DND-41 (cell line): ENCODE results near the gene UST.

Experiments
- ATAC-seq: fragments of 200-7000 bp; cut with Tn5 transposase; 3 replicates; pipeline ENCODE4 v1.9.1; 2021; ENCODE audit warnings: low read depth; ENCODE audit not compliant: insufficient read depth
- DNase-seq: peaks from one replicate; pipeline ENCODE4 v3.0.0-alpha.2; 2020
- H2AFZ ChIP-seq: 2 replicates; pipeline ENCODE4 v1.6.0; 2012; ENCODE audit warnings: low read depth, low read length
- H3K27ac ChIP-seq: 2 replicates; pipeline ENCODE4 v1.5.1; 2012; ENCODE audit warnings: low read length, inconsistent platforms
- H3K27me3 ChIP-seq: fragments of 200-600 bp; sonication (generic); 2 replicates; pipeline ENCODE4 v1.6.0; 2012; ENCODE audit warnings: low read length, mild to moderate bottlenecking, inconsistent platforms; ENCODE audit not compliant: insufficient read depth, poor library complexity
- H3K36me3 ChIP-seq: 2 replicates; pipeline ENCODE4 v1.5.1; 2012; ENCODE audit warnings: low read length, inconsistent platforms; ENCODE audit not compliant: insufficient read depth
- H3K4me1 ChIP-seq: 2 replicates; pipeline ENCODE4 v1.5.1; 2012; ENCODE audit warnings: mild to moderate bottlenecking, low read length; ENCODE audit not compliant: insufficient read depth
- H3K4me2 ChIP-seq: 2 replicates; pipeline ENCODE4 v1.6.0; 2012; ENCODE audit warnings: mild to moderate bottlenecking, moderate library complexity, low read length, inconsistent platforms; ENCODE audit not compliant: insufficient read depth
- H3K4me3 ChIP-seq, 2 experiments: fragments of 200-600 bp in 1 of 2; shearing (Covaris generic) in 1 of 2; 2 replicates each; pipeline ENCODE4 v1.5.1; 2012 to 2016; ENCODE audit warnings: inconsistent platforms in 2 of 2, low read length in 2 of 2, mild to moderate bottlenecking in 2 of 2, low read depth in 1 of 2, moderate library complexity in 1 of 2
- H3K79me2 ChIP-seq: 2 replicates; pipeline ENCODE4 v1.6.0; 2012; ENCODE audit warnings: low read length, inconsistent platforms; ENCODE audit not compliant: insufficient read depth
- H3K9ac ChIP-seq: 2 replicates; pipeline ENCODE4 v1.6.0; 2012; ENCODE audit warnings: low read depth, mild to moderate bottlenecking, inconsistent platforms, low read length, moderate library complexity
- H3K9me3 ChIP-seq: 2 replicates; pipeline ENCODE4 v1.5.1; 2012; ENCODE audit warnings: low read length, moderate library complexity, mild to moderate bottlenecking, inconsistent platforms; ENCODE audit not compliant: insufficient read depth, severe bottlenecking
- H4K20me1 ChIP-seq: 2 replicates; pipeline ENCODE4 v1.6.0; 2012; ENCODE audit warnings: low read length; ENCODE audit not compliant: insufficient read depth
- EZH2 ChIP-seq: IDR thresholded peaks from 3 replicates; pipeline ENCODE4 v1.6.1; 2012; ENCODE audit warnings: borderline replicate concordance, low read depth, mild to moderate bottlenecking, moderate library complexity, low read length, inconsistent platforms; ENCODE audit not compliant: severe bottlenecking
- TF ChIP-seq, protein P1 (sequence below): IDR thresholded peaks from 2 replicates; pipeline ENCODE4 v1.5.1; 2012; ENCODE audit warnings: borderline replicate concordance, low read length, moderate library complexity, mild to moderate bottlenecking; ENCODE audit not compliant: poor library complexity, severe bottlenecking; ENCODE audit errors: extremely low read depth

The UST gene

DNA sequence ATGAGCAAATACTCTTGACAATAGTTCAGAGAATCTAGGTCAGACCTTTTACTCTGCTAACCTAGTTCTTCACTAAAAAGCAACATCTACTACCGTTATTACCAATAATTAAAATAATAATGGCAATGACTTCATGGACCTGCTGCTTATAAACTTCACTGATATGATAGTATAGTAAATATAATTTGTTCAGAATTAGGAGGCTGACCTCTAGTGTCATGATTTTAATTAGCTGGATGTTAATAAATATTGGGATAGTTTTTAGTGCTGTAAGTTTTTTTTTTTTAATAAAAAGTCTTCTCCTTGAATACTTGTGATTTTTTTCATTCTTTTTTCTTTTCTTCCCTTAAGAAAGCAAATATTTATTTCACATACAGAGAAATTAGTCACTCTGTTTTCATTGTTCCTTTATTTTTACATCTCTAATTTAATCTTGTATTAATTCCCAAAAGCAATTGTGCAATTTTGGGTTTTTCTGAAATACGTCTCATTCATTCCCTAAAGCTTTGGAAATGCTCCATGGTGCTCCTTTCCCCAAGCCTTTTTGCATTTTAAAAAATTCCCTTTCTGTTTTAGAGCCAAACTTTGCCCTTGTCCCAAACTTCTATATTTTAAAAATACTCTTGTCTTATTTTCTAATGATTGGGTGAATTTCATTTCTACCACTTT lies 46.6 kb upstream of the UST start:
- Histone ChIP-seq H3K27ac (peak overlapping the region; percentile 71), H3K36me3 (no peaks in the 10 kb centered on the region), H3K79me2 (no peaks in the 10 kb centered on the region), H2AFZ (peak overlapping the region; percentile 93), H3K9ac (peak overlapping the region; percentile 56), H3K4me1 (peaks cover 22% of the 10 kb centered on the region), H3K4me2 (peak overlapping the region; percentile 92), H3K27me3 (no peaks in the 10 kb centered on the region), H3K4me3 (peak overlapping the region; percentile 38 to 62; a peak in 3 of 4 replicates), H4K20me1 (no peaks in the 10 kb centered on the region), H3K9me3 (no peaks in the 10 kb centered on the region)
- no peak for TF ChIP-seq EZH2
- TF ChIP-seq, protein P1, sequence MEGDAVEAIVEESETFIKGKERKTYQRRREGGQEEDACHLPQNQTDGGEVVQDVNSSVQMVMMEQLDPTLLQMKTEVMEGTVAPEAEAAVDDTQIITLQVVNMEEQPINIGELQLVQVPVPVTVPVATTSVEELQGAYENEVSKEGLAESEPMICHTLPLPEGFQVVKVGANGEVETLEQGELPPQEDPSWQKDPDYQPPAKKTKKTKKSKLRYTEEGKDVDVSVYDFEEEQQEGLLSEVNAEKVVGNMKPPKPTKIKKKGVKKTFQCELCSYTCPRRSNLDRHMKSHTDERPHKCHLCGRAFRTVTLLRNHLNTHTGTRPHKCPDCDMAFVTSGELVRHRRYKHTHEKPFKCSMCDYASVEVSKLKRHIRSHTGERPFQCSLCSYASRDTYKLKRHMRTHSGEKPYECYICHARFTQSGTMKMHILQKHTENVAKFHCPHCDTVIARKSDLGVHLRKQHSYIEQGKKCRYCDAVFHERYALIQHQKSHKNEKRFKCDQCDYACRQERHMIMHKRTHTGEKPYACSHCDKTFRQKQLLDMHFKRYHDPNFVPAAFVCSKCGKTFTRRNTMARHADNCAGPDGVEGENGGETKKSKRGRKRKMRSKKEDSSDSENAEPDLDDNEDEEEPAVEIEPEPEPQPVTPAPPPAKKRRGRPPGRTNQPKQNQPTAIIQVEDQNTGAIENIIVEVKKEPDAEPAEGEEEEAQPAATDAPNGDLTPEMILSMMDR = peak; percentile 17
- DNase-seq = no peak
- no peak for ATAC-seq

DNA sequence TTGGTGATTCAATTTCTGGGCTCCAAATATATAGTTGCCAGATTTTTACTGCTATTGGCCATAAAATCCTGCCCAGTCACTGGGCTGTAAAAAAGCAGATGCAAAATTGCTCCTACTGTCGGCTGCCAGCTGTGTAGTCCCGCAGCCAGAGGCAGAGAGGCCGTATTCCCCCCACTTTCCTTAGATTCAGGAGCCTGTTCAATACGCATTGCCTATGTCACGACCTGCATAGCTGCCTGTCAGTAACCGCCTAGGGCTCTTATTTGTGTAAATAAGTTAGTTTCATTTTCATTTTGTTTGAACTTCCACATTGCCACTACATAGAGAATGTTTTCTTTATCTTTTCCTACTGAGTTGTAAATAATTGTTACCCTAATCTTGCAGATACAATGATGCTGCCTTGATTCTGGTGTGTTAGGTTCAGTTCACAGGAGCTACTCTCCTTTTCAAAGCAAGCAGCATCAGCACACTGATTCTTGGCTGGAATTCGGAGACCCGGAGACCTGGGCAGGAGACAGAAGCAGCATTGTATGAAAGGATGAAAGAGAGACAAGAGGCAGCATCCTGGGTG lies 46.0 kb upstream of the UST start:
- ATAC-seq (peak; percentile 91), DNase-seq (peak; percentile 62)
- peak overlapping the region; percentile 38 to 62; a peak in 3 of 4 replicates for H3K4me3 ChIP-seq

DNA sequence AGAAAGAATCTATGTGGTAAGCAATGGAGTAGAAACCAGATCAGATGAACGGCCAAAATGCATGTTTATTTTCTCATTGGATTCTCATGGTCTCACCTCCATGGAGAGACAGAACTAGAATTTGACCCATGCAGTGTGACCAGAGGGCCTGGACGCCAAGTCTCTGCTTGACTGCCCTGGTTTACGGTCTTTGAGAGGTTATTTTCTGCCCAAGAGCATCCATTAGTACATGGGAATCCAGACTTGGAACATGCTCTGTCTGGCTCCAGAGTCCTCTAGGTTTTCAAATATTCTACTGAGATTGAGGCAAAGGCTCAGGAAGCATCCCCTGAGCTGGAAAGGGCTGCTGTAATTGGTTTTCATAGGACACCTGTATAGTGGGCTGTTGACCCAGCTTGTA lies 45.5 kb upstream of the UST start:
- DNase-seq (no peak), ATAC-seq (peak; percentile 3; the same call in 1 of the 3 replicates)
- H3K27me3 ChIP-seq = no peaks in the 10 kb centered on the region
- peak overlapping the region; percentile 93 for H2AFZ ChIP-seq
- peak overlapping the region; percentile 56; the same call in 1 of the 2 replicates for H3K9ac ChIP-seq
- TF ChIP-seq, protein P1 = no peak
- no peak for TF ChIP-seq EZH2
- H3K4me3 ChIP-seq = peak overlapping the region in 1 of 2 experiments; percentile 62; a peak in 2 of 4 replicates
- no peaks in the 10 kb centered on the region for H3K36me3 ChIP-seq
- H3K27ac ChIP-seq = peak overlapping the region; percentile 71
- no peaks in the 10 kb centered on the region for H4K20me1 ChIP-seq
- peak overlapping the region; percentile 92 for H3K4me2 ChIP-seq
- peaks cover 22% of the 10 kb centered on the region for H3K4me1 ChIP-seq
- no peaks in the 10 kb centered on the region for H3K79me2 ChIP-seq
- H3K9me3 ChIP-seq = no peaks in the 10 kb centered on the region

More for the DNA sequence above, 46.0 kb upstream of the UST start:
- H3K36me3 ChIP-seq = no peaks in the 10 kb centered on the region
- no peaks in the 10 kb centered on the region for H3K9me3 ChIP-seq
- TF ChIP-seq, protein P1 = no peak
- no peak for TF ChIP-seq EZH2
- no peaks in the 10 kb centered on the region for H3K79me2 ChIP-seq
- no peaks in the 10 kb centered on the region for H3K27me3 ChIP-seq
- H3K27ac ChIP-seq = peak overlapping the region; percentile 71
- H3K4me2 ChIP-seq = peak overlapping the region; percentile 92
- H3K4me1 ChIP-seq = peaks cover 22% of the 10 kb centered on the region
- H2AFZ ChIP-seq = peak overlapping the region; percentile 93
- peak overlapping the region; percentile 56 for H3K9ac ChIP-seq
- no peaks in the 10 kb centered on the region for H4K20me1 ChIP-seq
